Ishikawa (cell line): Measurements from ENCODE around the gene TEAD1.

ENCODE experiments used
- CEBPB ChIP-seq: IDR thresholded peaks from 2 replicates; pipeline ENCODE4 v1.6.1; 2012
- CREB1 ChIP-seq: IDR thresholded peaks from 2 replicates; pipeline ENCODE4 v1.6.1; 2012; ENCODE audit warnings: low read depth
- EGR1 ChIP-seq: IDR thresholded peaks from 2 replicates; pipeline ENCODE4 v1.6.1; 2012
- EP300 ChIP-seq: IDR thresholded peaks from 2 replicates; pipeline ENCODE4 v1.6.1; 2012; ENCODE audit warnings: borderline replicate concordance
- FOXM1 ChIP-seq: IDR thresholded peaks from 2 replicates; pipeline ENCODE4 v1.6.1; 2012; ENCODE audit warnings: low read depth, borderline replicate concordance
- MAX ChIP-seq: IDR thresholded peaks from 2 replicates; pipeline ENCODE4 v1.6.1; 2012
- NFIC ChIP-seq: IDR thresholded peaks from 2 replicates; pipeline ENCODE4 v1.6.1; 2012
- RAD21 ChIP-seq: IDR thresholded peaks from 2 replicates; pipeline ENCODE4 v1.6.1; 2012; ENCODE audit warnings: low read depth
- REST ChIP-seq: IDR thresholded peaks from 2 replicates; pipeline ENCODE4 v1.6.1; 2012; ENCODE audit warnings: low read depth, mild to moderate bottlenecking
- TAF1 ChIP-seq: IDR thresholded peaks from 2 replicates; pipeline ENCODE4 v1.6.1; 2012; ENCODE audit warnings: low read depth, mild to moderate bottlenecking
- TCF12 ChIP-seq: IDR thresholded peaks from 2 replicates; pipeline ENCODE4 v1.6.1; 2012; ENCODE audit warnings: low read depth
- TEAD4 ChIP-seq: IDR thresholded peaks from 2 replicates; pipeline ENCODE4 v1.6.1; 2012
- USF1 ChIP-seq: IDR thresholded peaks from 2 replicates; pipeline ENCODE4 v1.6.1; 2012
- YY1 ChIP-seq: IDR thresholded peaks from 2 replicates; pipeline ENCODE4 v1.6.1; 2012; ENCODE audit warnings: low read depth
- ZBTB7A ChIP-seq: IDR thresholded peaks from 2 replicates; pipeline ENCODE4 v1.6.1; 2012; ENCODE audit warnings: low read depth

Gene TEAD1

GRCh38 chr11:12922980-12923507 lies 248.8 kb downstream of the TEAD1 start:
- TF ChIP-seq CREB1, result no peak
- no peak for TF ChIP-seq NFIC
- no peak for TF ChIP-seq TAF1
- TF ChIP-seq FOXM1, result no peak
- no peak for TF ChIP-seq EP300
- TF ChIP-seq MAX, result no peak
- TF ChIP-seq RAD21, result no peak
- TF ChIP-seq EGR1, result no peak

- no peak for TF ChIP-seq REST
- TF ChIP-seq RAD21, result no peak
- TF ChIP-seq FOXM1, result no peak
- TF ChIP-seq TEAD4, result no peak
- TF ChIP-seq CREB1, result no peak
- no peak for TF ChIP-seq EGR1
- no peak for TF ChIP-seq TCF12
- no peak for TF ChIP-seq EP300
- TF ChIP-seq CEBPB, result no peak
- no peak for TF ChIP-seq MAX
- TF ChIP-seq NFIC, result no peak
- TF ChIP-seq YY1, result no peak
- TF ChIP-seq TAF1, result no peak
- no peak for TF ChIP-seq USF1
Observed at GRCh38 chr11:12924650-12925049, 250.4 kb downstream of the TEAD1 start.

GRCh38 chr11:12925520-12925919 lies 251.3 kb downstream of the TEAD1 start:
- TF ChIP-seq TEAD4 (no peak), TAF1 (no peak), FOXM1 (no peak), REST (no peak), MAX (no peak), USF1 (no peak), CREB1 (no peak), EGR1 (no peak), TCF12 (no peak), ZBTB7A (no peak), EP300 (no peak), RAD21 (no peak), NFIC (no peak), YY1 (no peak), CEBPB (no peak)

GRCh38 chr11:12927221-12927620 lies 253.0 kb downstream of the TEAD1 start:
- no peak for TF ChIP-seq EP300
- TF ChIP-seq TCF12, result no peak
- no peak for TF ChIP-seq FOXM1
- TF ChIP-seq TEAD4, result no peak
- no peak for TF ChIP-seq ZBTB7A
- no peak for TF ChIP-seq CREB1
- TF ChIP-seq EGR1, result no peak
- TF ChIP-seq USF1, result no peak
- no peak for TF ChIP-seq MAX
- no peak for TF ChIP-seq REST
- TF ChIP-seq NFIC, result no peak
- TF ChIP-seq YY1, result no peak
- no peak for TF ChIP-seq RAD21
- TF ChIP-seq TAF1, result no peak
- no peak for TF ChIP-seq CEBPB
